Liver (tissue), 9 donors: ENCODE data around the gene HIVEP3. TPM values are rescaled to one million over a fixed set of nuclear protein-coding genes. Genes with fewer than 3 reads are reported as not detected.
A peak's percentile ranks its signal among the peaks of the same experiment; 100 is the strongest.

Source experiments
- DNase-seq: peaks from one replicate; pipeline ENCODE4 v3.0.0-alpha.2; 2017; ENCODE audit warnings: low spot score
- H3K27ac ChIP-seq, 2 donors: one replicate each; pipeline ENCODE4 v1.7.0; 2013; ENCODE audit warnings: inconsistent platforms in 2 of 2, low read length in 2 of 2, control low read depth in 1 of 2, low read depth in 1 of 2, mild to moderate bottlenecking in 1 of 2
- H3K27me3 ChIP-seq, 4 donors: one replicate each; pipeline versions ENCODE4 v1.6.1 to v1.7.0; 2013; ENCODE audit warnings: low read length in 3 of 4, inconsistent platforms in 1 of 4, mild to moderate bottlenecking in 1 of 4, moderate library complexity in 1 of 4; ENCODE audit not compliant: control insufficient read depth in 4 of 4, insufficient read depth in 4 of 4
- H3K36me3 ChIP-seq, 4 donors: one replicate each; pipeline versions ENCODE4 v1.6.1 to v1.7.0; 2013; ENCODE audit warnings: low read length in 3 of 4, mild to moderate bottlenecking in 3 of 4, low read depth in 1 of 4, moderate library complexity in 1 of 4; ENCODE audit not compliant: control insufficient read depth in 4 of 4, insufficient read depth in 3 of 4
- H3K4me1 ChIP-seq, 4 donors: one replicate each; pipeline versions ENCODE4 v1.6.1 to v1.7.0; 2013; ENCODE audit warnings: low read length in 3 of 4, mild to moderate bottlenecking in 3 of 4, moderate library complexity in 1 of 4; ENCODE audit not compliant: control insufficient read depth in 4 of 4, insufficient read depth in 4 of 4
- H3K4me3 ChIP-seq, 3 donors: one replicate each; pipeline versions ENCODE4 v1.6.1 to v1.7.0; 2013; ENCODE audit warnings: low read length in 3 of 3, control low read depth in 1 of 3, low read depth in 1 of 3, mild to moderate bottlenecking in 1 of 3
- H3K9ac ChIP-seq, 2 donors: one replicate each; pipeline ENCODE4 v1.7.0; 2013; ENCODE audit warnings: low read length in 2 of 2, mild to moderate bottlenecking in 2 of 2, moderate library complexity in 2 of 2, control low read depth in 1 of 2, low read depth in 1 of 2
- H3K9me3 ChIP-seq, 4 donors: one replicate each; pipeline versions ENCODE4 v1.6.1 to v1.7.0; 2013; ENCODE audit warnings: low read length in 3 of 4; ENCODE audit not compliant: control insufficient read depth in 4 of 4
- CTCF ChIP-seq: fragments of 150-350 bp; IDR thresholded peaks from 2 replicates; pipeline ENCODE4 v1.5.1; 2017; ENCODE audit warnings: improper control_type of control experiment, low read depth, low read length; ENCODE audit not compliant: missing input control
- GABPA ChIP-seq, 2 donors: IDR thresholded peaks in 1 of 2; conservative IDR thresholded peaks in 1 of 2; 2 replicates each; pipeline ENCODE4 v1.6.1; 2016; ENCODE audit warnings: antibody characterized with exemption in 2 of 2, mild to moderate bottlenecking in 1 of 2, moderate library complexity in 1 of 2
- HNF4A ChIP-seq, 2 donors: conservative IDR thresholded peaks; 2 replicates each; pipeline ENCODE4 v1.6.1; 2016; ENCODE audit warnings: antibody characterized with exemption in 2 of 2, mild to moderate bottlenecking in 2 of 2
- JUND ChIP-seq, 2 donors: IDR thresholded peaks; 2 replicates each; pipeline ENCODE4 v1.6.1; 2016; ENCODE audit warnings: antibody characterized with exemption in 2 of 2
- RAD21 ChIP-seq, 2 donors: IDR thresholded peaks; 2 replicates each; pipeline ENCODE4 v1.6.1; 2016; ENCODE audit warnings: antibody characterized with exemption in 2 of 2, mild to moderate bottlenecking in 2 of 2
- RXRA ChIP-seq, 2 donors: IDR thresholded peaks; 2 replicates each; pipeline ENCODE4 v1.6.1; 2017 to 2018; ENCODE audit warnings: antibody characterized with exemption in 2 of 2, mild to moderate bottlenecking in 1 of 2
- SP1 ChIP-seq: IDR thresholded peaks from 2 replicates; pipeline ENCODE4 v1.6.1; 2018; ENCODE audit warnings: antibody characterized with exemption, mild to moderate bottlenecking
- YY1 ChIP-seq: IDR thresholded peaks from 2 replicates; pipeline ENCODE4 v1.6.1; 2016; ENCODE audit warnings: antibody characterized with exemption, mild to moderate bottlenecking
- ZBTB33 ChIP-seq: IDR thresholded peaks from 2 replicates; pipeline ENCODE4 v1.6.1; 2016; ENCODE audit warnings: antibody characterized with exemption
- WGBS: extraction: QIAGEN DNeasy Blood & Tissue Kit; methylation state at CpG from one replicate; pipeline ENCODE4 v1.1.7; 2013; 5-methylcytosine and 5-hydroxymethylcytosine counted together
- polyA plus RNA-seq, 2 donors: library from polyadenylated mRNA; stranded (reverse) in 1 of 2; unstranded in 1 of 2; fragments of 200-250 nt in 1 of 2; fragments of >200 nt in 1 of 2; fragmentation: Nextera tagmentation in 1 of 2; extraction: Ambion mirVana in 1 of 2; gene quantifications; one replicate each; pipeline versions ENCODE4 v1.2.1 to v1.2.3, GENCODE V29; 2013 to 2015
- total RNA-seq, 2 donors: library from RNA; depleted of rRNA; stranded (reverse); fragments of >200 nt; gene quantifications; one replicate each; pipeline ENCODE4 v1.2.3, GENCODE V29; 2014
- TF ChIP-seq, protein P1 (sequence below): IDR thresholded peaks from 2 replicates; pipeline ENCODE4 v1.6.1; 2016; ENCODE audit warnings: antibody characterized with exemption
- donor health status: healthy.
- donor health status: healthy.
- donor health status: healthy.
- donor health status: healthy.
- donor health status: healthy.

The HIVEP3 gene
- total and polyA plus RNA-seq, 4 donors = 0.93 to 1.6 (median 1.4) TPM

GRCh38 chr1:41462680-41463004, 456.1 kb downstream of the HIVEP3 start:
- no peak overlapping the region for H3K27ac ChIP-seq

DNA sequence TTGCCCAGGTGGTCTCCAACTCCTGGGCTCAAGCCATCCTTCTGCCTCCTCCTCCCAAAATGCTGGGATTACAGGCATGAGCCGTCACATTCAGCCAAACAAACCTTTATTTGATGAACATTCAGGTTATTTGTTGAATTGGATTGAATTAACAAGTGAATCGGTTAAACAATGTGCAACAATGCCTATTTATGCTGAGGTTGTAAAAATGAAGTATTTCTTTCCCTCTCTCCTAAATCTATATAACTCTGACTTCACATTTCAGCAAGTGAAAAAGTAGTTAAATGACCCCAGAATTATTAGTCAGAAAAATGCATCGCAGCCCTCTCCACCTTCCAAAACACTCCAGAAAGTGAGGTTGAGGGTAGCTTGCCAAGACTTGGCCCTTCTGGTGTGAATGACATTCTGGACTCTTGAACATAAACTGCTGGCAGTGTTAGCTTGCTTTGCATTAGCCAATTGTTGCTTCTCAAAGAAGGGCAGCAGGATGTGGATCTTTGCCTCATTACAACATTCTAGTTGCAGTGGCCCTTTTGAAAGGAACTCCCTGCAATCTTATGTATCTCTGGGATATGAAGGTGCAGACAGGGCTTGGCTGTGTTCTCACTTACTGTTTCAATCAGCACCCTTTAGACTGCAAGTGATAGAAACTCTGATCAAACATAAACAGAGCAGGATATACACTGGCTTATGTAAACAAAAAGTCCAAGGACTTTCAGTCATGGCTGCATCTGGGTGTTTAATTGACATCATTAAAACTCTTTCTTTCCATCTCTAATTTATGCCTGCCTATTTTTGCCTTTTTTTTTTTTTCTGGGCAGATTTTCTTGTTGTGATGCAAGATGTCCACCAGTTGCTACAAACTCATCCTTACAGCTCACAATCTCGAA, 456.7 kb downstream of the HIVEP3 start:
- Histone ChIP-seq H3K27me3 (no peaks in the 10 kb centered on the region), H3K9ac (no peak overlapping the region), H3K4me3 (no peak overlapping the region), H3K9me3 (no peaks in the 10 kb centered on the region), H3K4me1 (peaks cover 0 to 5% (median 2%) of the 10 kb centered on the region in 4 donors), H3K27ac (no peak overlapping the region), H3K36me3 (no peaks in the 10 kb centered on the region)
- no peak for DNase-seq
- TF ChIP-seq ZBTB33 (no peak), JUND (IDR thresholded peaks at IDR 0.05) (peak in 1 of 2 donors; percentile 11), HNF4A (conservative IDR thresholded peaks at IDR 0.05) (peak; percentile 50 to 56)
- WGBS = 73% methylated on average over 4 of the region's 4 CpGs

More at GRCh38 chr1:41462680-41463004, 456.1 kb downstream of the HIVEP3 start:
- Histone ChIP-seq H3K27me3 (no peaks in the 10 kb centered on the region), H3K4me1 (peaks cover 0 to 5% (median 2%) of the 10 kb centered on the region in 4 donors), H3K9ac (no peak overlapping the region), H3K36me3 (no peaks in the 10 kb centered on the region), H3K9me3 (no peaks in the 10 kb centered on the region), H3K4me3 (no peak overlapping the region)
- WGBS = 90% methylated on average over 2 of the region's 2 CpGs
- TF ChIP-seq GABPA (IDR thresholded peaks at IDR 0.05 in 1 of 2, conservative IDR thresholded peaks at IDR 0.05 in 1 of 2) (no peak), RAD21 (IDR thresholded peaks at IDR 0.05) (no peak), ZBTB33 (no peak), YY1 (no peak), CTCF (no peak), RXRA (IDR thresholded peaks at IDR 0.05) (no peak), SP1 (no peak), JUND (IDR thresholded peaks at IDR 0.05) (no peak), HNF4A (conservative IDR thresholded peaks at IDR 0.05) (no peak)
- TF ChIP-seq, protein P1, sequence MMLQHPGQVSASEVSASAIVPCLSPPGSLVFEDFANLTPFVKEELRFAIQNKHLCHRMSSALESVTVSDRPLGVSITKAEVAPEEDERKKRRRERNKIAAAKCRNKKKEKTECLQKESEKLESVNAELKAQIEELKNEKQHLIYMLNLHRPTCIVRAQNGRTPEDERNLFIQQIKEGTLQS = no peak
- DNase-seq = no peak
